ENCODE data around the gene KLLN.
"Not testable (repeated sequence)": the region's sequence is repeated elsewhere in the genome, so short reads cannot be mapped to it uniquely, and the experiment has no call there.

Gene KLLN

GRCh38 chr10:87880336-87880735 is 17.0 kb upstream of the KLLN start:
- no peak for DNase-seq (ENCODE audit: low read depth)
- Histone ChIP-seq H3K36me3 (ENCODE audit: control insufficient read depth, insufficient read depth, low read length, severe bottlenecking) (peaks cover 27% of the 10 kb centered on the region), H3K27me3 (replicated peaks; ENCODE audit: control insufficient read depth, insufficient read depth, low read length) (no peaks in the 10 kb centered on the region)

GRCh38 chr10:87878664-87879459 is 15.5 kb upstream of the KLLN start:
- peaks cover 49% of the 10 kb centered on the region for H3K4me1 ChIP-seq (ENCODE audit: control insufficient read depth, insufficient read depth, low read length)
- no peaks in the 10 kb centered on the region for H3K9me3 ChIP-seq (ENCODE audit: control insufficient read depth, low read length)
- no peak overlapping the region for H3K9ac ChIP-seq (ENCODE audit: low read length)
- peaks cover 27% of the 10 kb centered on the region for H3K36me3 ChIP-seq (ENCODE audit: control insufficient read depth, insufficient read depth, low read length, severe bottlenecking)
- H3K4me3 ChIP-seq (ENCODE audit: low read length): no peak overlapping the region
- H3K27me3 ChIP-seq (replicated peaks; ENCODE audit: control insufficient read depth, insufficient read depth, low read length): no peaks in the 10 kb centered on the region
- no peak for DNase-seq (ENCODE audit: low read depth)

More at GRCh38 chr10:87880336-87880735, 17.0 kb upstream of the KLLN start:
- H3K4me1 ChIP-seq (ENCODE audit: control insufficient read depth, insufficient read depth, low read length): peaks cover 35% of the 10 kb centered on the region
- H3K9ac ChIP-seq (ENCODE audit: low read length): no peak overlapping the region
- H3K9me3 ChIP-seq (ENCODE audit: control insufficient read depth, low read length): no peaks in the 10 kb centered on the region
- H3K4me3 ChIP-seq (ENCODE audit: low read length): no peak overlapping the region

GRCh38 chr10:87875929-87876571 is 12.7 kb upstream of the KLLN start:
- no peaks in the 10 kb centered on the region for H3K9me3 ChIP-seq (ENCODE audit: control insufficient read depth, low read length)
- H3K4me3 ChIP-seq (ENCODE audit: low read length): peak overlapping the region; percentile 57
- peaks cover 40% of the 10 kb centered on the region for H3K4me1 ChIP-seq (ENCODE audit: control insufficient read depth, insufficient read depth, low read length)
- no peak for DNase-seq (ENCODE audit: low read depth)
- no peaks in the 10 kb centered on the region for H3K27me3 ChIP-seq (replicated peaks; ENCODE audit: control insufficient read depth, insufficient read depth, low read length)
- peaks cover 27% of the 10 kb centered on the region for H3K36me3 ChIP-seq (ENCODE audit: control insufficient read depth, insufficient read depth, low read length, severe bottlenecking)
- peak overlapping the region; percentile 41 for H3K9ac ChIP-seq (ENCODE audit: low read length)

- Histone ChIP-seq H3K4me1 (ENCODE audit: control insufficient read depth, insufficient read depth, low read length) (peaks cover 59% of the 10 kb centered on the region), H3K9ac (ENCODE audit: low read length) (no peak overlapping the region), H3K27me3 (replicated peaks; ENCODE audit: control insufficient read depth, insufficient read depth, low read length) (no peaks in the 10 kb centered on the region), H3K4me3 (ENCODE audit: low read length) (no peak overlapping the region), H3K9me3 (ENCODE audit: control insufficient read depth, low read length) (no peaks in the 10 kb centered on the region), H3K36me3 (ENCODE audit: control insufficient read depth, insufficient read depth, low read length, severe bottlenecking) (peaks cover 10% of the 10 kb centered on the region)
- DNase-seq (ENCODE audit: low read depth): no peak
Measured at GRCh38 chr10:87873656-87874055, 10.3 kb upstream of the KLLN start.

- Histone ChIP-seq H3K27me3 (replicated peaks; ENCODE audit: control insufficient read depth, insufficient read depth, low read length) (no peaks in the 10 kb centered on the region), H3K36me3 (ENCODE audit: control insufficient read depth, insufficient read depth, low read length, severe bottlenecking) (peaks cover 6% of the 10 kb centered on the region), H3K9ac (ENCODE audit: low read length) (no peak overlapping the region), H3K4me3 (ENCODE audit: low read length) (no peak overlapping the region), H3K9me3 (ENCODE audit: control insufficient read depth, low read length) (no peaks in the 10 kb centered on the region), H3K4me1 (ENCODE audit: control insufficient read depth, insufficient read depth, low read length) (peaks cover 62% of the 10 kb centered on the region)
- DNase-seq (ENCODE audit: low read depth): no peak
Measured at GRCh38 chr10:87872828-87873227, 9.5 kb upstream of the KLLN start.

GRCh38 chr10:87869773-87870551 is 6.6 kb upstream of the KLLN start:
- DNase-seq (ENCODE audit: low read depth): no peak
- Histone ChIP-seq H3K4me3 (ENCODE audit: low read length) (peak overlapping the region; percentile 46), H3K4me1 (ENCODE audit: control insufficient read depth, insufficient read depth, low read length) (peaks cover 44% of the 10 kb centered on the region), H3K36me3 (ENCODE audit: control insufficient read depth, insufficient read depth, low read length, severe bottlenecking) (peaks cover 6% of the 10 kb centered on the region), H3K9ac (ENCODE audit: low read length) (no peak overlapping the region), H3K9me3 (ENCODE audit: control insufficient read depth, low read length) (no peaks in the 10 kb centered on the region), H3K27me3 (replicated peaks; ENCODE audit: control insufficient read depth, insufficient read depth, low read length) (no peaks in the 10 kb centered on the region)

- H3K9me3 ChIP-seq (ENCODE audit: control insufficient read depth, low read length); H3K36me3 ChIP-seq (ENCODE audit: control insufficient read depth, insufficient read depth, low read length, severe bottlenecking); H3K27me3 ChIP-seq (replicated peaks; ENCODE audit: control insufficient read depth, insufficient read depth, low read length); DNase-seq (ENCODE audit: low read depth); H3K9ac ChIP-seq (ENCODE audit: low read length): not testable (repeated sequence)
- H3K4me3 ChIP-seq (ENCODE audit: low read length): peak overlapping the region; percentile 98
- H3K4me1 ChIP-seq (ENCODE audit: control insufficient read depth, insufficient read depth, low read length): peaks cover 35% of the 10 kb centered on the region
Measured at GRCh38 chr10:87869139-87869538, 5.8 kb upstream of the KLLN start.

- Histone ChIP-seq H3K36me3 (ENCODE audit: control insufficient read depth, insufficient read depth, low read length, severe bottlenecking) (peaks cover 6% of the 10 kb centered on the region), H3K4me3 (ENCODE audit: low read length) (peak overlapping the region; percentile 98), H3K9me3 (ENCODE audit: control insufficient read depth, low read length) (no peaks in the 10 kb centered on the region), H3K9ac (ENCODE audit: low read length) (peak overlapping the region; percentile 95), H3K4me1 (ENCODE audit: control insufficient read depth, insufficient read depth, low read length) (peaks cover 27% of the 10 kb centered on the region), H3K27me3 (replicated peaks; ENCODE audit: control insufficient read depth, insufficient read depth, low read length) (no peaks in the 10 kb centered on the region)
- DNase-seq (ENCODE audit: low read depth): no peak
Measured at GRCh38 chr10:87868277-87868676, 4.9 kb upstream of the KLLN start.

- peak overlapping the region; percentile 95 for H3K9ac ChIP-seq (ENCODE audit: low read length)
- H3K4me1 ChIP-seq (ENCODE audit: control insufficient read depth, insufficient read depth, low read length): peaks cover 27% of the 10 kb centered on the region
- DNase-seq (ENCODE audit: low read depth): no peak
- H3K4me3 ChIP-seq (ENCODE audit: low read length): peak overlapping the region; percentile 98
- peaks cover 4% of the 10 kb centered on the region for H3K36me3 ChIP-seq (ENCODE audit: control insufficient read depth, insufficient read depth, low read length, severe bottlenecking)
- H3K9me3 ChIP-seq (ENCODE audit: control insufficient read depth, low read length): no peaks in the 10 kb centered on the region
- no peaks in the 10 kb centered on the region for H3K27me3 ChIP-seq (replicated peaks; ENCODE audit: control insufficient read depth, insufficient read depth, low read length)
Measured at GRCh38 chr10:87867453-87867852, 4.1 kb upstream of the KLLN start.

GRCh38 chr10:87866412-87866974 is 3.2 kb upstream of the KLLN start:
- DNase-seq (ENCODE audit: low read depth): no peak
- Histone ChIP-seq H3K4me1 (ENCODE audit: control insufficient read depth, insufficient read depth, low read length) (peaks cover 29% of the 10 kb centered on the region), H3K9me3 (ENCODE audit: control insufficient read depth, low read length) (no peaks in the 10 kb centered on the region), H3K9ac (ENCODE audit: low read length) (peak overlapping the region; percentile 95), H3K36me3 (ENCODE audit: control insufficient read depth, insufficient read depth, low read length, severe bottlenecking) (peaks cover 3% of the 10 kb centered on the region), H3K27me3 (replicated peaks; ENCODE audit: control insufficient read depth, insufficient read depth, low read length) (no peaks in the 10 kb centered on the region), H3K4me3 (ENCODE audit: low read length) (peak overlapping the region; percentile 98)

Measured in adipocyte (in vitro differentiated cells).